Liver (tissue), 9 donors: Measurements from ENCODE around the gene AKAP13. TPM values are rescaled to one million over a fixed set of nuclear protein-coding genes. Genes with fewer than 3 reads are reported as not detected.

Experiments
- DNase-seq: peaks from one replicate; pipeline ENCODE4 v3.0.0-alpha.2; 2017; ENCODE audit warnings: low spot score
- H3K27ac ChIP-seq, 2 donors: one replicate each; pipeline ENCODE4 v1.7.0; 2013; ENCODE audit warnings: inconsistent platforms in 2 of 2, low read length in 2 of 2, control low read depth in 1 of 2, low read depth in 1 of 2, mild to moderate bottlenecking in 1 of 2
- H3K27me3 ChIP-seq, 4 donors: one replicate each; pipeline versions ENCODE4 v1.6.1 to v1.7.0; 2013; ENCODE audit warnings: low read length in 3 of 4, inconsistent platforms in 1 of 4, mild to moderate bottlenecking in 1 of 4, moderate library complexity in 1 of 4; ENCODE audit not compliant: control insufficient read depth in 4 of 4, insufficient read depth in 4 of 4
- H3K36me3 ChIP-seq, 4 donors: one replicate each; pipeline versions ENCODE4 v1.6.1 to v1.7.0; 2013; ENCODE audit warnings: low read length in 3 of 4, mild to moderate bottlenecking in 3 of 4, low read depth in 1 of 4, moderate library complexity in 1 of 4; ENCODE audit not compliant: control insufficient read depth in 4 of 4, insufficient read depth in 3 of 4
- H3K4me1 ChIP-seq, 4 donors: one replicate each; pipeline versions ENCODE4 v1.6.1 to v1.7.0; 2013; ENCODE audit warnings: low read length in 3 of 4, mild to moderate bottlenecking in 3 of 4, moderate library complexity in 1 of 4; ENCODE audit not compliant: control insufficient read depth in 4 of 4, insufficient read depth in 4 of 4
- H3K4me3 ChIP-seq, 3 donors: one replicate each; pipeline versions ENCODE4 v1.6.1 to v1.7.0; 2013; ENCODE audit warnings: low read length in 3 of 3, control low read depth in 1 of 3, low read depth in 1 of 3, mild to moderate bottlenecking in 1 of 3
- H3K9ac ChIP-seq, 2 donors: one replicate each; pipeline ENCODE4 v1.7.0; 2013; ENCODE audit warnings: low read length in 2 of 2, mild to moderate bottlenecking in 2 of 2, moderate library complexity in 2 of 2, control low read depth in 1 of 2, low read depth in 1 of 2
- H3K9me3 ChIP-seq, 4 donors: one replicate each; pipeline versions ENCODE4 v1.6.1 to v1.7.0; 2013; ENCODE audit warnings: low read length in 3 of 4; ENCODE audit not compliant: control insufficient read depth in 4 of 4
- ATF3 ChIP-seq: IDR thresholded peaks from 2 replicates; pipeline ENCODE4 v1.6.1; 2016; ENCODE audit warnings: antibody characterized with exemption
- EGR1 ChIP-seq, 2 donors: IDR thresholded peaks; 2 replicates each; pipeline ENCODE4 v1.6.1; 2016 to 2018; ENCODE audit warnings: antibody characterized with exemption in 2 of 2, low read depth in 2 of 2
- FOXA1 ChIP-seq: IDR thresholded peaks from 2 replicates; pipeline ENCODE4 v1.6.1; 2016; ENCODE audit warnings: antibody characterized with exemption
- FOXA2 ChIP-seq: IDR thresholded peaks from 2 replicates; pipeline ENCODE4 v1.6.1; 2016; ENCODE audit warnings: antibody characterized with exemption
- GABPA ChIP-seq, 2 donors: IDR thresholded peaks in 1 of 2; conservative IDR thresholded peaks in 1 of 2; 2 replicates each; pipeline ENCODE4 v1.6.1; 2016; ENCODE audit warnings: antibody characterized with exemption in 2 of 2, mild to moderate bottlenecking in 1 of 2, moderate library complexity in 1 of 2
- HNF4A ChIP-seq, 2 donors: conservative IDR thresholded peaks; 2 replicates each; pipeline ENCODE4 v1.6.1; 2016; ENCODE audit warnings: antibody characterized with exemption in 2 of 2, mild to moderate bottlenecking in 2 of 2
- HNF4G ChIP-seq: IDR thresholded peaks from 2 replicates; pipeline ENCODE4 v1.6.1; 2016; ENCODE audit warnings: antibody characterized with exemption
- JUND ChIP-seq, 2 donors: IDR thresholded peaks; 2 replicates each; pipeline ENCODE4 v1.6.1; 2016; ENCODE audit warnings: antibody characterized with exemption in 2 of 2
- NR2F2 ChIP-seq: IDR thresholded peaks from 2 replicates; pipeline ENCODE4 v1.6.1; 2016; ENCODE audit warnings: antibody characterized with exemption
- RAD21 ChIP-seq, 2 donors: IDR thresholded peaks; 2 replicates each; pipeline ENCODE4 v1.6.1; 2016; ENCODE audit warnings: antibody characterized with exemption in 2 of 2, mild to moderate bottlenecking in 2 of 2
- RXRA ChIP-seq, 2 donors: IDR thresholded peaks; 2 replicates each; pipeline ENCODE4 v1.6.1; 2017 to 2018; ENCODE audit warnings: antibody characterized with exemption in 2 of 2, mild to moderate bottlenecking in 1 of 2
- SP1 ChIP-seq: IDR thresholded peaks from 2 replicates; pipeline ENCODE4 v1.6.1; 2018; ENCODE audit warnings: antibody characterized with exemption, mild to moderate bottlenecking
- TAF1 ChIP-seq: conservative IDR thresholded peaks from 2 replicates; pipeline ENCODE4 v1.6.1; 2016; ENCODE audit warnings: antibody characterized with exemption, mild to moderate bottlenecking
- ZBTB33 ChIP-seq: IDR thresholded peaks from 2 replicates; pipeline ENCODE4 v1.6.1; 2016; ENCODE audit warnings: antibody characterized with exemption
- WGBS: extraction: QIAGEN DNeasy Blood & Tissue Kit; methylation state at CpG from one replicate; pipeline ENCODE4 v1.1.7; 2013; 5-methylcytosine and 5-hydroxymethylcytosine counted together
- polyA plus RNA-seq, 2 donors: library from polyadenylated mRNA; stranded (reverse) in 1 of 2; unstranded in 1 of 2; fragments of 200-250 nt in 1 of 2; fragments of >200 nt in 1 of 2; fragmentation: Nextera tagmentation in 1 of 2; extraction: Ambion mirVana in 1 of 2; gene quantifications; one replicate each; pipeline versions ENCODE4 v1.2.1 to v1.2.3, GENCODE V29; 2013 to 2015
- total RNA-seq, 2 donors: library from RNA; depleted of rRNA; stranded (reverse); fragments of >200 nt; gene quantifications; one replicate each; pipeline ENCODE4 v1.2.3, GENCODE V29; 2014
- TF ChIP-seq, protein P1 (sequence below): IDR thresholded peaks from 2 replicates; pipeline ENCODE4 v1.6.1; 2016; ENCODE audit warnings: antibody characterized with exemption, mild to moderate bottlenecking
- TF ChIP-seq, protein P2 (sequence below): IDR thresholded peaks from 2 replicates; pipeline ENCODE4 v1.6.1; 2016; ENCODE audit warnings: antibody characterized with exemption
- donor health status: healthy.
- donor health status: healthy.
- donor health status: healthy.
- donor health status: healthy.
- donor health status: healthy.

The AKAP13 gene
- total and polyA plus RNA-seq, 4 donors: 18.6 to 92.3 (median 37.4) TPM

GRCh38 chr15:85741021-85741421 lies 360.6 kb downstream of the AKAP13 start (continued):
- no peak for TF ChIP-seq GABPA (IDR thresholded peaks at IDR 0.05 in 1 of 2, conservative IDR thresholded peaks at IDR 0.05 in 1 of 2)
- TF ChIP-seq SP1: no peak
- no peak for TF ChIP-seq TAF1
- TF ChIP-seq, protein P1, sequence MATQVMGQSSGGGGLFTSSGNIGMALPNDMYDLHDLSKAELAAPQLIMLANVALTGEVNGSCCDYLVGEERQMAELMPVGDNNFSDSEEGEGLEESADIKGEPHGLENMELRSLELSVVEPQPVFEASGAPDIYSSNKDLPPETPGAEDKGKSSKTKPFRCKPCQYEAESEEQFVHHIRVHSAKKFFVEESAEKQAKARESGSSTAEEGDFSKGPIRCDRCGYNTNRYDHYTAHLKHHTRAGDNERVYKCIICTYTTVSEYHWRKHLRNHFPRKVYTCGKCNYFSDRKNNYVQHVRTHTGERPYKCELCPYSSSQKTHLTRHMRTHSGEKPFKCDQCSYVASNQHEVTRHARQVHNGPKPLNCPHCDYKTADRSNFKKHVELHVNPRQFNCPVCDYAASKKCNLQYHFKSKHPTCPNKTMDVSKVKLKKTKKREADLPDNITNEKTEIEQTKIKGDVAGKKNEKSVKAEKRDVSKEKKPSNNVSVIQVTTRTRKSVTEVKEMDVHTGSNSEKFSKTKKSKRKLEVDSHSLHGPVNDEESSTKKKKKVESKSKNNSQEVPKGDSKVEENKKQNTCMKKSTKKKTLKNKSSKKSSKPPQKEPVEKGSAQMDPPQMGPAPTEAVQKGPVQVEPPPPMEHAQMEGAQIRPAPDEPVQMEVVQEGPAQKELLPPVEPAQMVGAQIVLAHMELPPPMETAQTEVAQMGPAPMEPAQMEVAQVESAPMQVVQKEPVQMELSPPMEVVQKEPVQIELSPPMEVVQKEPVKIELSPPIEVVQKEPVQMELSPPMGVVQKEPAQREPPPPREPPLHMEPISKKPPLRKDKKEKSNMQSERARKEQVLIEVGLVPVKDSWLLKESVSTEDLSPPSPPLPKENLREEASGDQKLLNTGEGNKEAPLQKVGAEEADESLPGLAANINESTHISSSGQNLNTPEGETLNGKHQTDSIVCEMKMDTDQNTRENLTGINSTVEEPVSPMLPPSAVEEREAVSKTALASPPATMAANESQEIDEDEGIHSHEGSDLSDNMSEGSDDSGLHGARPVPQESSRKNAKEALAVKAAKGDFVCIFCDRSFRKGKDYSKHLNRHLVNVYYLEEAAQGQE: no peak
- no peak for TF ChIP-seq RAD21 (IDR thresholded peaks at IDR 0.05)

GRCh38 chr15:85741662-85742061 lies 361.3 kb downstream of the AKAP13 start:
- Histone ChIP-seq H3K36me3 (peaks cover 13 to 79% (median 59%) of the 10 kb centered on the region in 4 donors), H3K4me3 (no peak overlapping the region), H3K9ac (no peak overlapping the region), H3K9me3 (no peaks in the 10 kb centered on the region), H3K27ac (no peak overlapping the region), H3K4me1 (no peaks in the 10 kb centered on the region), H3K27me3 (no peaks in the 10 kb centered on the region)
- DNase-seq: no peak
- 94% methylated on average over 11 of the region's 11 CpGs for WGBS
- TF ChIP-seq FOXA1: no peak
- no peak for TF ChIP-seq EGR1 (IDR thresholded peaks at IDR 0.05; ENCODE audit: low read depth in 2 of 2)
- TF ChIP-seq ATF3: no peak
- no peak for TF ChIP-seq FOXA2
- no peak for TF ChIP-seq SP1
- TF ChIP-seq ZBTB33: no peak
- no peak for TF ChIP-seq RXRA (IDR thresholded peaks at IDR 0.05)
- TF ChIP-seq HNF4A (conservative IDR thresholded peaks at IDR 0.05): no peak
- no peak for TF ChIP-seq JUND (IDR thresholded peaks at IDR 0.05)
- no peak for TF ChIP-seq HNF4G
- TF ChIP-seq, protein P1: no peak
- TF ChIP-seq NR2F2: no peak
- TF ChIP-seq, protein P2, sequence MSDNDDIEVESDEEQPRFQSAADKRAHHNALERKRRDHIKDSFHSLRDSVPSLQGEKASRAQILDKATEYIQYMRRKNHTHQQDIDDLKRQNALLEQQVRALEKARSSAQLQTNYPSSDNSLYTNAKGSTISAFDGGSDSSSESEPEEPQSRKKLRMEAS: no peak
- no peak for TF ChIP-seq RAD21 (IDR thresholded peaks at IDR 0.05)
